ENCODE results near the gene BBS9.
"Not testable (repeated sequence)": the region's sequence is repeated elsewhere in the genome, so short reads cannot be mapped to it uniquely, and the experiment has no call there.

Gene BBS9

GRCh38 chr7:33298848-33299247, 169.5 kb downstream of the BBS9 start:
- DNase-seq = no peak

DNA sequence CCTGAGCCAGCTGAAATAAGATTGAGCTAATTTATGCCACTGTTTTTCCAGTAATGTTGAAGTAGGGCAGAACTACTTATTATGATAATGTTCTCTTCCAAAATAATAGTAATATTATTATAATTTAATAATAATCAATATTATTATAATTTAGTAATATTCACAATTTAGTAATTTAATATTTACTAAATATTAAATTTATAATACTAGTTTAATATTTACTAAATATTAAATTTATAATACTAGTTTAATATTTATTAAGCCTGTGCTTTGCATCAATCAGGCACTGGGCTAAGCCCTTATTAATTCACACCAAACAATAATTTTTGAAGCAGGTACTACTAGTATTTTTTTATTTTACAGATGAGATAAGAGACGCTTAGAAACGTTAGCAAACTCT, 170.1 kb downstream of the BBS9 start:
- DNase-seq = no peak

GRCh38 chr7:33300131-33300530, 170.8 kb downstream of the BBS9 start:
- DNase-seq = no peak

DNA sequence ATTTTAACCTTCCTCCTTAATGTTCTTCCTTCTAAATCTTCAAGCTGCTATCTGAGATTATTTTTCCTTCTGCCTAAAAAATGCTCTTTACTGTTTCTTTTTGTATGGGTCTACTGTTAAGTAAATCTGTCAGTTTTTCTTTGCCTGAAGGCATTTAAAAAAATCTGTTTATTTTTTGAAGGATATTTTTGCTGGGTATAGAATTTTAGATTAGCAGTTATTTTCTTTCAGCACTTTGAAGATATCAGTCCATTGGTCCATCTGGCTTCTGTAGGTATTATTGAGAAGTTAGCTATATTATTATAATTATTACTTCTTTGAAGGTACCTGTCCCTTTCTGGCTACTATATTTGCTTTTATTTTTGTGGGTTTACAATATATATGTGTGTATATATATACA, 171.4 kb downstream of the BBS9 start:
- no peak for DNase-seq

DNA sequence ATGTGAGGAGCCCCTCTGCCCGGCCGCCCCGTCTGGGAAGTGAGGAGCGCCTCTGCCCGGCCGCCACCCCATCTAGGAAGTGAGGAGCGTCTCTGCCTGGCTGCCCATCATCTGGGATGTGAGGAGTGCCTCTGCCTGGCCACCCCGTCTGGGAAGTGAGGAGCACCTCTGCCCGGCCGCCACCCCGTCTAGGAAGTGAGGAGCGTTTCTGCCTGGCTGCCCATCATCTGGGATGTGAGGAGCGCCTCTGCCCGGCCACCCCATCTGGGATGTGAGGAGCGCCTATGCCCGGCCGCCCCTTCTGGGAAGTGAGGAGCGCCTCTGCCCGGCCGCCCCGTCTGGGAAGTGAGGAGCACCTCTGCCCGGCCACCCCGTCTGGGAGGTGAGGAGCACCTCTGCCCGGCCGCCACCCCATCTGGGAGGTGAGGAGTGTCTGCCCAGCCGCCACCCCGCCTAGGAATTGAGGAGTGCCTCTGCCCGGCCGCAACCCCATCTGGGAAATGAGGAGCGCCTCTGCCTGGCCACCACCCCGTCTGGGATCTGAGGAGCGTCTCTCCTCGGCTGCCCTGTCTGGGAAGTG, 174.7 kb downstream of the BBS9 start:
- DNase-seq = not testable (repeated sequence)

DNA sequence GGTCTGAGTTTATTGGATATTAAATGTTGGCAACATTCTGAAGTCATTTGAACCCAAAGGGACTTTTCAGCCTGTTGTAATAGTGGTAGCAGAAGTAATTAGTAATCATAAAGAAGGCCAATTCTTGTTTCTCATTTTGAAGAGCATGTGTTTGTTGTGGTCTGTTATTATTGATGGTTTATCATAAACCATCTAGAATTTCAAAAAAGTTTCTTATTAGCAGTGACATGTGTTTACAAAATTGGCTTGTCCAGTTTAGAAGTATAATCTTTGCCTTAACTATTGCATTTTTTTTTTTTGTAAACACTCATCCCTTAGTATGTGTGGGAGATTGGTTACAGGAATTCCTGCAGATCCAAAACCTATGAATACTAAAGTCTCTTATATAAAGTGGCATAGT, 177.8 kb downstream of the BBS9 start:
- DNase-seq = no peak

DNA sequence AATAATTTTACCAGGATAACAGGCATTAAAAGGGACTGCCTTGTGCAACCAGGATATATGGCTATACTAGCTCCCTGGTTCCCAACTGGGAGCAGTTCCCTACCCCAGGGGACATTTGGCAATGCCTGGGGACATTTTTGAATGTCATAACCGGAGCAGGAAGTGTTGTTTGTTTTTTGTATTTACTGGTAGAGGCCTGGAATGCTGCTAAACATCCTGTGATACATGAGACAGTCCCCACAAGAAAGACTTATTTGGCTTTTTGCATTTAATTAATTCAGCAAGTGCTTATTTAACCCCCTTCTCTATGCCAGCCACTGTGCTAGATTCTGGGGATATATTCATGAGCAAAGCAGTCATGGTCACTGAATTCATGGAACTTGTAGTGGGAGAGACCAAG, 181.2 kb downstream of the BBS9 start:
- DNase-seq = no peak

DNA sequence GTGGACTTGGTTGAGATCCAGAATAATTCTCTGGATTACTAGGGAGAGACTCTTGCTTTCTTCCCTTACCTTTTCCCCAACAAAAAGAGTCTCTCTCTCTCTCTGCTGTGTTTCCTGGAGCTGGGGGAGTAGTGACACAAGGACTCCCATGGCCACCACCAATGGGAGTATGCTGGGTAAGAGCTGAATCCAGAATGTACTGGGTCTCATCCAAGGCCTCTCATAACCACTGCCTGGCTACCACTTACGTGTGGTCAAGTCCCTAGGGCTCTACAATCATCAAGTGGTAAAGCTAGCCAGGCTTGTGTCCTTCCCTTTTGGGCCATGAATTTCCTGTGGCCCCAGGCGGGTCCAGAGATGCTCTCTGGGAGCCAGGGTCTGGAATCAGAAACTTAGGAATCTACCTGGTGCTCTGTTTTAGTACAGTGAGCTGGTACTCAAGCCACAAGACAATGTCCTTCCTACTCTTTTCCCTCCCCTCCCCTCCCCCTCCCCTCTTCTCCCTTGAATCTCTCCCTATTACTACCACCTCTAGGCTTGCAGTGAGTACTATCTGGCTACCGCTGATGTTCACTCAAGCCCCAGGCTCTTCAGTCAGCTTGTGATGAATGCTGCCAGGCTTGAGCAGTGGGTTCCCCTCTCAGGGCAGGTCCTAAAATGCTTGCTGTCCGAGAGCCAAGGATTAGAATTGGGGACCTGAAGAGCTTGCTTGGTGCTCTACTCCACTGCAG, 196.6 kb downstream of the BBS9 start:
- no peak for DNase-seq

DNA sequence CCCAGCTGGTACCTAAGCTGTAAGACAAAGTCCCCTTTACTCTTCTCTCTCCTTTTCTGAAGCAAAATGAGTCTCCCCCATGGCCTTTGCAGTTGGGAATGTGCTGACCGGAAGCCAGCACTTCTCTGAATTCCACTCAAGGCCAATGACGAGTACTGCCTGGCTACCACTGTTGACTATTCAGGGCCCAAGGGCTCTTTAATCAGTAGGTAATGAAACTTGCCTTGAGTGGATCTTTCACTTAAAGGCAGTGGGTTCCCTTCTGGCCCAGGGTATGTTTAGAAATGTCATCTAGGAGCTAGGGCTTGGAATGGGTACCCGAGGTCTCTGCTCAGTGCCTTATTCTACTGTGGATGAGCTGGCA, 197.1 kb downstream of the BBS9 start:
- DNase-seq = no peak

DNA sequence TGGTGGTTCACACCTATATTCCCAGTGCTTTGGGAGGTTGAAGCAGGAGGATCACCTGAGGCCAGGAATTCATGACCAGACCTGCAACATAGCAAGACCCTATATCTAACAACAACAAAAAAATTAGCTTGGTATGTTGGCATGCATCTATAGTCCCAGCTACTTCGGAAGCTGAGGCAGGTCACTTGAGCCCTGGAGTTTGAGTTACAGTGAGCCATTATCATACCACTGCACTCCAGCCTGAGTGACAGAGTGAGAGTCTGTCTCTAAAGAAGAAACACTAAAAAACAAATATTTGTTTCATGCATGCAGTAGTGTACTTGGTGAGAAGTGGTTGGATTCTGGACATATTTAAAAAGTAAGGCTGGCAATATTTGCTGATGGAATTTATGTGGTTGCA, 198.1 kb downstream of the BBS9 start:
- DNase-seq = no peak

- no peak for DNase-seq
Observed at GRCh38 chr7:33334349-33334748, 205.0 kb downstream of the BBS9 start.

GRCh38 chr7:33336820-33337219, 207.5 kb downstream of the BBS9 start:
- no peak for DNase-seq

- DNase-seq = no peak
Observed at GRCh38 chr7:33339074-33339790, 209.9 kb downstream of the BBS9 start.

GRCh38 chr7:33346055-33346454, 216.7 kb downstream of the BBS9 start:
- DNase-seq = peak; percentile 78

GRCh38 chr7:33350577-33350976, 221.2 kb downstream of the BBS9 start:
- no peak for DNase-seq

- no peak for DNase-seq
Observed at GRCh38 chr7:33351709-33352108, 222.3 kb downstream of the BBS9 start.

DNA sequence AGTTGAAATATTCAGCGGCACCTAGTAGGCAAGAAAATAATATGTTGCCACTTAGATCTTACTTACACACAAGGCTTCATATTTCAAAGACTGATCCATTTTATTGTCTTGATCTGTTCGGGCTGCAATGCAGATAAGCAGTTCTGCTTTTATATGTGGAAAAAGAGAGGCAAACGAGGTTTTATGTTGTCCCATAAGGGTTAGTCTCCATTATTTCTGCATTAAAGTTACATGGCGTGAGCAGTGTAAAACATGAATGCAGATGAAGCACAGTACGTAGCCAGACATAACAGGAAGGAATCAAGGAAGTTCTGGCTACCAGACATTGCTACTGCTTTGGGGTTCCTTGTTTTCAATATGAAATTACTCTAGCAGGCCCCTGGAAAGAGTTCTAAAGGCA, 224.8 kb downstream of the BBS9 start:
- no peak for DNase-seq

- no peak for DNase-seq
Observed at GRCh38 chr7:33355386-33355785, 226.0 kb downstream of the BBS9 start.

DNA sequence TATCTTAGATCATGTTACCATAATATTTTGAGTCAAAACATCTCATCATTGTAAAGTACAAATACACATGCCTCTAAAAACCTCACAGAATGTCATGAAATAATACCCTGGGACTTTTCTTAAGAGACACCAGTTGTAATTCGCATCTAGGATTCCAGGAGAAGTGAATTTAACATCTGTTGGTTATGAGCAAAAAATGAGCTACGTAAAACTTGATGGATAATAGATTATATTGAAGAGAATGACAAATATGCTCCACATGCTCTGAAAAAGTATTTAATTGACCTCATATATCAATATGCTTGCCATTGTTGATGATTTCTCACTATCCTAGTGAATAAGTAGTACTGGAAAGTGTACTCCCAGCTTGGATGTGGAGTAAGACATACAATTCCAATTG, 227.0 kb downstream of the BBS9 start:
- no peak for DNase-seq

- DNase-seq = no peak
Observed at GRCh38 chr7:33357846-33358245, 228.5 kb downstream of the BBS9 start.

- DNase-seq = no peak
Observed at GRCh38 chr7:33369888-33370287, 240.5 kb downstream of the BBS9 start.

DNA sequence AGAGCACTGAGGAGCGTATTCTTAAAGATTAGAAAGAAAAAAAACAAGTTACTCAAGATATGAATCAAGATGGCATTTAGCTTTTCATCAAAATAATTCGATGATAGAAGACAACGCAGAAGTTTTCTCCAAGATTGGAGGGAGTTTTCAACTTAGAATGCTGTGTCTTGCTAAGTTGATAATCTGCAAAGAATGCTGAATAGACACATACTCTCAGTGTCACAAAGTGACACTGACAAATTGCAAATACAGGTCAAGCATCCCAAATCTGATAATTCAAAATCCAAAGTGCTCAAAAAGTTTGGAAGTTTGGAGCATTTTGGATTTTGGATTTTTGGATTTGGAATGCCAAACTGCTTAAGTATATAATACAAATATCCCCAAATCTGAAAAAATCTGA, 243.8 kb downstream of the BBS9 start:
- no peak for DNase-seq

DNA sequence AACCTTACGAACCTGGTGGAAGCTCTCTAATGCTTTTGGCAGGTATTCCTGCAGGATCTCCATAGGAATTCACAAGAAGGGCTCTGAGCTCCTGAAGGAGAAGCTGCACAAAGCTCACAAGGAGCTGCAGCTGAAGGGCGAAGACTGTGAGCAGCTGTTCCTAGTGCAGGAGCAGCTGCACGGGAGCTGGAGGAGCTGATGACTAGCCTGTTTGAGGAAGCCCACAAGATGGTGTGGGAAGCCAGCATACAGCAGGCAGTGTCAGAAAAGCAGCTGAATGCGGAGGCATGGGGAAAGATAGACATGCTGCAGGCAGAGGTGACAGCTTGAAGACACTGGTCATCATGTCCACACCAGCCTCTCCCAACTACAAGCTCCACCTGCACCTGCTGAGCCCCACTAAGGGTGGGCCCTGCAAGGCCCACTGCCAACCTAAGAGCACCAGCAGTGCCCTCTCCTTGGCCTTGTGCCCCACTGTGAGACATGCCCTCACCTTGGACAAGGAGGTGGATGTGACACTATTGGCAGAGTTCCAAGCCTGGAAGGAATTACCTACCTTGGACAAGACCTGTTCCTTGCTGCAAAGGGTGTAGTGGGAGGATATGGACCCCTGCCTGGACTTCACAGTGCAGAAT, 250.6 kb downstream of the BBS9 start:
- DNase-seq = peak; percentile 42

DNA sequence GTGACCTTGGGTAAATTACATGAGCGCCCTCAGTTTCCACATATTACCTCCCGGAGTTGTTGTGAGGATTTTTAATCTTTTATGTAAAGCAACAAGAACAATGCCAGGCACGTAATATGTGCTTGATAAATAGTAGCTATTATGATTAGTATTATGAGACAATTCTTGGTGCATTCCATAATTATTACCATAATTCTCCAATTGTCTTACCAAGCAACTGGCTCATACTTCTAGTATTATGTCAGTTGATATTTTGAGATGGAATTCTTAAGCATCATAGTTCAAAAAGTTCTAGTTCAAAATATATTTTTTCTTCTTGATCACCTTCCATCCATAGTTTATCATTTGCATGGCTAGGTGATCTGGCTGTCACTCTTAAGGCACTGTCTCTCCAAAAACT, 259.0 kb downstream of the BBS9 start:
- no peak for DNase-seq
